KMS-11 (cell line): ENCODE results near the gene SLC10A2.

Experiments used
- H2AFZ ChIP-seq: fragments of 200-600 bp; sonication (generic); 2 replicates; pipeline ENCODE4 v1.6.1; 2016; ENCODE audit warnings: antibody characterized with exemption, mixed run types, low read depth
- H3K27ac ChIP-seq: fragments of 200-600 bp; sonication (generic); 2 replicates; pipeline ENCODE4 v1.6.1; 2016; ENCODE audit warnings: mild to moderate bottlenecking, mixed run types
- H3K27me3 ChIP-seq: fragments of 200-600 bp; sonication (generic); 2 replicates; pipeline ENCODE4 v1.6.1; 2017; ENCODE audit warnings: mild to moderate bottlenecking, low read depth, mixed run types, moderate library complexity; ENCODE audit not compliant: insufficient read depth
- H3K36me3 ChIP-seq: fragments of 200-600 bp; sonication (generic); 2 replicates; pipeline ENCODE4 v1.6.1; 2017; ENCODE audit warnings: mild to moderate bottlenecking, mixed run types; ENCODE audit not compliant: insufficient read depth
- H3K4me1 ChIP-seq: fragments of 200-600 bp; sonication (generic); 2 replicates; pipeline ENCODE4 v1.6.1; 2016; ENCODE audit warnings: mild to moderate bottlenecking, low read depth, mixed run types; ENCODE audit not compliant: poor library complexity, severe bottlenecking
- H3K4me2 ChIP-seq: fragments of 200-600 bp; sonication (generic); 2 replicates; pipeline ENCODE4 v1.7.0; 2016; ENCODE audit warnings: mild to moderate bottlenecking, mixed run types
- H3K4me3 ChIP-seq: fragments of 200-600 bp; sonication (generic); IDR thresholded peaks from 2 replicates; pipeline ENCODE4 v1.6.1; 2017; ENCODE audit warnings: low read depth, low read length, mixed read lengths; ENCODE audit not compliant: insufficient read depth
- H3K79me2 ChIP-seq: fragments of 200-600 bp; sonication (generic); 2 replicates; pipeline ENCODE4 v1.6.1; 2016; ENCODE audit warnings: low read depth, mixed run types; ENCODE audit not compliant: insufficient read depth
- H3K9ac ChIP-seq: fragments of 200-600 bp; sonication (generic); 2 replicates; pipeline ENCODE4 v1.6.1; 2016; ENCODE audit warnings: mild to moderate bottlenecking, mixed run types
- H4K20me1 ChIP-seq: fragments of 200-600 bp; sonication (generic); 2 replicates; pipeline ENCODE4 v1.6.1; 2016; ENCODE audit warnings: mild to moderate bottlenecking, mixed run types; ENCODE audit not compliant: insufficient read depth
- TF ChIP-seq, protein P1 (sequence below): fragments of 200-600 bp; sonication (generic); conservative IDR thresholded peaks from 2 replicates; pipeline ENCODE4 v1.6.1; 2017; ENCODE audit warnings: low read depth, mild to moderate bottlenecking, antibody characterized with exemption, low read length, moderate library complexity, mixed read lengths

SLC10A2 gene

DNA sequence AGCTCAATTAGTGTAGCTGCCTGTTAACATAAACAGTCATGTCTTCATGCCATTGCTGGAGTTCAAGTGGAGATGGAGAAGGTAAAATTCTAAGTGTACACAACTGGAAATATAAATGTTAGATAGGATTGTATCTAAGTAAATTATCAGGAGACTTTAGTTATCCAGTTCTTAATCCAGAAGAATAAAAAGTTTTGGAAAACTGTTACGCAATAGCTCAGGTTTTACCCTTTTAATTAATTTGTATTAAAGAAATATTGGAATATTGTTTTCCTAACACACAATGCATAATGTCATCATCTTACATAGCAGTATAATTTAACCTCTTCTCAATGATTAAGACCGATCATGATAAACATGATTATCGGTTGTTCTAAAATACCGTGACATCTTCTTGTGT, 2.8 kb downstream of the SLC10A2 start:
- Histone ChIP-seq H3K36me3 (no peaks in the 10 kb centered on the region), H3K4me1 (no peaks in the 10 kb centered on the region), H3K79me2 (no peaks in the 10 kb centered on the region), H3K27me3 (no peaks in the 10 kb centered on the region), H3K27ac (no peak overlapping the region), H3K4me2 (no peak overlapping the region), H4K20me1 (no peaks in the 10 kb centered on the region), H3K4me3 (no peak overlapping the region), H3K9ac (no peak overlapping the region), H2AFZ (no peak overlapping the region)
- TF ChIP-seq, protein P1, sequence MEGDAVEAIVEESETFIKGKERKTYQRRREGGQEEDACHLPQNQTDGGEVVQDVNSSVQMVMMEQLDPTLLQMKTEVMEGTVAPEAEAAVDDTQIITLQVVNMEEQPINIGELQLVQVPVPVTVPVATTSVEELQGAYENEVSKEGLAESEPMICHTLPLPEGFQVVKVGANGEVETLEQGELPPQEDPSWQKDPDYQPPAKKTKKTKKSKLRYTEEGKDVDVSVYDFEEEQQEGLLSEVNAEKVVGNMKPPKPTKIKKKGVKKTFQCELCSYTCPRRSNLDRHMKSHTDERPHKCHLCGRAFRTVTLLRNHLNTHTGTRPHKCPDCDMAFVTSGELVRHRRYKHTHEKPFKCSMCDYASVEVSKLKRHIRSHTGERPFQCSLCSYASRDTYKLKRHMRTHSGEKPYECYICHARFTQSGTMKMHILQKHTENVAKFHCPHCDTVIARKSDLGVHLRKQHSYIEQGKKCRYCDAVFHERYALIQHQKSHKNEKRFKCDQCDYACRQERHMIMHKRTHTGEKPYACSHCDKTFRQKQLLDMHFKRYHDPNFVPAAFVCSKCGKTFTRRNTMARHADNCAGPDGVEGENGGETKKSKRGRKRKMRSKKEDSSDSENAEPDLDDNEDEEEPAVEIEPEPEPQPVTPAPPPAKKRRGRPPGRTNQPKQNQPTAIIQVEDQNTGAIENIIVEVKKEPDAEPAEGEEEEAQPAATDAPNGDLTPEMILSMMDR, result no peak

DNA sequence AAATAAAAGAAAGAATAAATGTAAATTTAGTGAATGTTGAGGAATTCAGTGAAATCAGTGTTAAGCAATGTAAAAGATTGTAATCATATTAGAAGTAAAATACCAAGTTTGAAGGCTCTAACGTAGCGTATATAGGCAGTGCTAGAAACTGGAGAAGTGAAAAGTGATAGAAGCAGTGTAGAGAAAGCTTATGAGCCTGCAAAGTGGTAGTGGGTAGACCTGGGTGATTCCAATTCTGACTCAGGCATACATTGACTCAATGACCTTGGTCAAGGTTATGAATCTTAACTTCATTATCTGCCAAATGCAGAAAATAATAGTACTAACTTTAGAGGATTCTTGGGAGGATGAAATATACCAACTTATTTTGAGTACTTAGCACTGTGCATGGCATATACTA, 4.1 kb downstream of the SLC10A2 start:
- no peaks in the 10 kb centered on the region for H3K4me1 ChIP-seq
- no peaks in the 10 kb centered on the region for H3K79me2 ChIP-seq

DNA sequence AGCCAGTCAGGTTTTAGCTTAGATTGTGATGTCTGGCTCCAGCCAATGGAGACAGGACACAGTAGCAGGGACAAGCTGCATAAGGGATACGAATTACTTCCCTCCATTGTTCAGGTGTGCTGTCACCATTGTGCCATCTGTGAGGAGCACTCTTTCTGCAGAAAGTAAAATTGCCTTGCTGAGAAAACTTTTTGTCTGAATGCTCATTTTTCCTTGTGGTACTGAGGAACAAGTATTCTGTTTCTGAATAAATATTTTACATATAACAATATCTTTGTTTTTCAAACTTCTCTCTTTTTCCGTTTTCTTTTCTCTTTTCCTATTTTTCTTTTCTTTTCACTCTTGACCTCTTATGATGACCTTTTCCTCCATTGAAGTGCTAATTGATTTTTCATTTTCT, 10.2 kb downstream of the SLC10A2 start:
- Histone ChIP-seq H4K20me1 (no peaks in the 10 kb centered on the region), H2AFZ (no peak overlapping the region), H3K27ac (no peak overlapping the region), H3K27me3 (no peaks in the 10 kb centered on the region), H3K4me1 (no peaks in the 10 kb centered on the region), H3K9ac (no peak overlapping the region), H3K4me2 (no peak overlapping the region), H3K4me3 (no peak overlapping the region), H3K79me2 (no peaks in the 10 kb centered on the region), H3K36me3 (no peaks in the 10 kb centered on the region)
- TF ChIP-seq, protein P1, result no peak

More for the DNA sequence above, 4.1 kb downstream of the SLC10A2 start:
- no peak overlapping the region for H3K4me3 ChIP-seq
- H3K36me3 ChIP-seq, result no peaks in the 10 kb centered on the region
- H3K27me3 ChIP-seq, result no peaks in the 10 kb centered on the region
- no peak overlapping the region for H3K9ac ChIP-seq
- no peak overlapping the region for H3K4me2 ChIP-seq
- no peak overlapping the region for H3K27ac ChIP-seq
- TF ChIP-seq, protein P1, result no peak
- H4K20me1 ChIP-seq, result no peaks in the 10 kb centered on the region
- H2AFZ ChIP-seq, result no peak overlapping the region

DNA sequence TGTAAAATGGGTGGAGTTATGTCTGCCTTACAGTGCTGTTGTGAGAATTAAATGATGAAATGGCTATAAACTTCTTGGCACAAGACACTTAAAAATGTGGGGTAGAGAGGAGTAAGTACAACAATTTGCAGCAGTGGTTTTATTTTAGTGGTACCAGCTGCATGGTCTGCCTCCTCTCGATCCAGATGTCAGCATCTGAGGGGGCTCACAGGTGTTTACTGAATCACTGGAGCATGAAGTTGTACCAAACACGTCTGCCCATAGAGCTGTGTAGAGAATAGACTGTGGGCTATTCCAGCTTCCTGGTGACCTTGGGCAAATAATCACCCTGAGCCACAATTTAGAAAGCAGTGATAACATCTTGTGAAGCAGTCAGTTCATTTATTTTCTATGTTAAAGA, 11.1 kb downstream of the SLC10A2 start:
- TF ChIP-seq, protein P1, result no peak
- Histone ChIP-seq H3K27ac (no peak overlapping the region), H3K4me2 (no peak overlapping the region), H2AFZ (no peak overlapping the region), H4K20me1 (no peaks in the 10 kb centered on the region), H3K27me3 (no peaks in the 10 kb centered on the region), H3K4me1 (no peaks in the 10 kb centered on the region), H3K79me2 (no peaks in the 10 kb centered on the region), H3K4me3 (no peak overlapping the region), H3K9ac (no peak overlapping the region), H3K36me3 (no peaks in the 10 kb centered on the region)
